ENCODE results near the gene TANC1.
"Not testable (repeated sequence)": the region's sequence is repeated elsewhere in the genome, so short reads cannot be mapped to it uniquely, and the experiment has no call there.

Gene TANC1

DNA sequence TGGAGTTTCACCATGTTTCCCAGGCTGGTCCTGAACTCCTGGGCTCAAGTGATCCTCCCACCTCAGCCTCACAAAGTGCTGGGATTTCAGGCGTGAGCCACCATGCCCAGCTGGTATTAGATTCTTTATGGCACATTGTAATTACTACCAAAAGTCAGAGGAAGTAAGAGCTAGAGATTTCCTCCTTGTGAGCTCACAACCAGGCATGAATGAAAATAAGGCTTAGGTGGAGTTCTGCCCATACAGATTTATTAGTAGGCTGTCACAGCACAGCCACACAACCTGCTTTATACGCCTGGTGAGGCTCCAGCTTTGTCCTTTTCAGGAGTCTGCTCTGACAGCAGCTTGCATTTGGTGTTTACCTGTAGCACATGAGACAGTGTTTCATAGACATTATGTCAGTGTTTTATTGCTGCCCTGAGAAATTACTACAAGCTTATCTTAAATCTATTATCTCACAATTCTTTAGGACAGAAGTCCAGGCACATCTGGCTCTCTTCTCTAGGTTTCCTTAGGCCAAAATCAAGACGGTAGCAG, 156.6 kb downstream of the TANC1 start:
- DNase-seq = no peak

DNA sequence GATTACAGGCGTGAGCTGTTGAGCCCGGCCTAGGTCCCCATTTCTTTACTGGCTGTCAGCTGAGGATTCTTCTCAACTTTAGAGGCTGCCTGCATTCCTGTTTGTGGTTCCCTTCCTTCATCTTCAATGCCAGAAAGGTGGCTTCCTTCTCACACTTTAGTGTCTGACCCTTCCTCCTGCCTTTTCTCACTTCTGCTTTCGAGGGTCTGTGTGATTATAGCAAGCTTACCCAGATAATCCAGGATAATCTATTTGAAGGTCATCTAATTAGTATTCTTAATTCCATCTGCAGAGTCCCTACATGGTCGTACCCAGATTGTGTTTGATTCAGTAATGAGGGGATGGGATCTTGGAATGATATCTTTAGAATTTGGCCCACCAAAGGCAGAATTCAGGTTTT, 157.4 kb downstream of the TANC1 start:
- no peak for DNase-seq

DNA sequence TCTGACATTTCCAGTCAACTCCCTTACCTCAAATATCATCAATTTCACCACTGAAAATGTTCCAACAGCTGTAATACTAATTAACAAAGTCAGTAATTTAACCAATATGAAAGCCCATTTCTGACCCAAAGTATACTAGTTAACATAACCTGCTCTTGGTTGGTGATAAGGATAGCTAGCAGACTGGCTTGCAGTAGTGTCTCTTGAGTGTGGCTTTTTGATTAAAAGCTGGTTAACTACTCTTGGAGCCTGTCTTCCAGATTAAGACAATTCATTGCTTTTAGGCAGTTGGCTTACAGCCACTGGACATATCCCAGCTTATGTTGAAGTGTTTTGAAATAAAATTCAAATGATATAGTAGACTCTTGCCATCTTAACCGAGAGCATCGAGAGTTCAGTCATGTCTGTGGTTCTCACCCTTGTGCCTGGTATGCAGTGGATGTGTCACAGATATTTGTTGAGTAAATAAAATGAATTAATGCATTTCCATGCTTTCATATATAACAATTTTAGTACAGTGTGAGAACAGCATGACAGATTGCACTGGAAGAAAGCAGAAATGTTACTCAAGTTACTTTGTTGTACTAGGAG, 158.1 kb downstream of the TANC1 start:
- DNase-seq = no peak

DNA sequence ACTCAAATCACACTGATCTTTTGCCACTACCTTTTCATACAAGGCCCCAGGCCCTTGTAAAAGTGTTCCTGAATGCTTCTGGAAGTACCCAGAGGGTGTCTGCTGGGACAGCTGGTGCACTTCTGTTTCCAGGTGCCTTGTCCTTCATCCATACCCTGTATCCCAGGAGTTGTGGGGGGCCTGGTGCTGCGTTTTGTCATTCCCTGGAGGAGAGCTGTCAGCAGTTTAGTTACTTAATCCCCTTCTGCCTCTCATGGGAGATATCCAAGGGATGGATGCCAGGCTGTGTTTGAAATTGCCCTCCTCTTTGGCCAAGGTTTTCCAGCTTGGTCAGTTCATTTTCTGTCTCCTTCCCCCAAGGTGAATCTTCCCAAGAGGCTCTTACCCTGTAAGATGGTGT, 159.8 kb downstream of the TANC1 start:
- DNase-seq = no peak

DNA sequence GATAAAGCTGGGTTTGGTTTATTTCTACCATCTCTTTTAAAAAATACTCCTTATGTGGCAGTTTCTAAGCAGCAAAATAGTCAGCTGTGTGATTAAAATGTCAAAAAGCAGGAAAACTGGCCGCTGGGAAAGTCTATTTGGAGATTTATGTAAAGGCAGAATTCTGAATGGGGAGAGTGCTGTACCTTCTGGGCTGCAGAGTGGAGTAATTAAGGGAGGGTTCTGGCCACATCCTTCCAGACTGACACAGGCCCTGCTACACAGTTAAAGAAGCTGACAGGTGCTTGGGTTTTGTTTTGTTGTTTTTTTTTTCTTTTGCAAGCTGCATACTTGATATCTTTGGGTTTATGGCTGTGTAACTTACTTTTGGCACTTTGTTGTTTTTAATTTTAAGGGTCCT, 160.8 kb downstream of the TANC1 start:
- DNase-seq = no peak

DNA sequence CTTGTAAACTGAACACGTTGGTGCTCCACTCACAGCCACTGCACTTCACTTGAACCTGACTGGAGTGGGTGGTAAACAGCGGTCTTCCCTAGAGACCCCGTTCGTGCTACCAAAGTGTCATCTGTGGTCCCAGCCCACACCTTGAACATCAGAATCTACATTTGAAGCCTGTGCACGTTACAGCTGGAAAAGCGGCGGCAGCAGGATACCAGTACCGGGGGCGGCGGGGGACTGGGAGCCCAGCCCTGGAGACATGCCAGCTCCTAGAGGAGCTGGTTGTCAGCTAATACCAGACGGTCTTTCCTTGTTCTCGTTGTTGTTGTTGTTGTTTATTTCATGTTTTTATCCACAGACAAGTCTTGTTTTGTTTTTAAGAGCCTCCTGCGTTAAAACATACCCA, 161.4 kb downstream of the TANC1 start:
- no peak for DNase-seq

DNA sequence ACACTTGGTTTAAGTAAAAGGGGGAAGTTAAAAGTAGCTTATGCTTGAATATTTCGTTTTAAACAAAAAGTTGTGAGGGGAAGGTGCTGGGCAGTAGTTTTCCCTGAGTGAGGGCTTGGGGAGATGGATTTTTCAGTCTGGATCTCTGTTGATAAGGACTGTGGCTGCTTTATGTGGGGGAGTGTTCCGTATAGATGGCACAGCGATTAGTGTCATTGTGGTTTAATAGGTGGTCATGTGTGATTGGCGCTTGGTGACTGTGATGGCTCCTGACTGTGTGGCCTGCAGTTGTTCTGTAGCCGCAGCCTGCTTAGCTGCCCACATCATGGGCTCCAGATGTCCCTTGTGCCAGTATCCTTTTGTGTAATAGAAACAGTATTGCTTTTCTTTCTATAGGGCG, 161.9 kb downstream of the TANC1 start:
- no peak for DNase-seq

DNA sequence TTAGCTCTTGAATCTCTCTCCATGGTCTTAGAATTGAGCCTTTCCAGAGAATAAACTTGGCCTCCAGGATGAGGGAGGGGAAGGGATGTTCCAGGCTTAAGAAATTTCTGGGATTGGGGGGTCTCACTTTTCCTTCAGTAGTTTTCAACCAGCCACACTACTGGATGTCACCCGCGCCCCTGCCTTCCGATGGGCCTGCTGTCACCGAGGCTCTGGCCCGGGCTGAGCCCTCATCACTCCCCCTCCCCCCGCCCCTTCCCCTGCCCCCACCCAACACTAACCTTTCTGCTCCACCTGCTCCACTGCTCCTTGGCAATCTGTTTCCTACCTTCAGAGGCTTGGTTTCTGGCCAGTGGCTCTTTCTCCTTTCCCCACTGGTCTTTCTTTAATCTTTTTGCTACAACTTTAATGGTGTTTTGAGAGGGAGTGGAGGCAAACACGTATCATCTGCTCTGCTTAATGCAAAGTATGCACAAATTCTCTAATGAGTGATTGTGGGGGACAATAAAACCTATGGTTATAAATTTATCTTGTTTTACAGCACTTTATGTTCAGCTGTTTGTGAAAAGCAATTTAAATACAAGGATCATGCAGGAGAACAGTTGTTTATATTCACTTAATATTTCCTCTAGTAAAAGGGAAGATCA, 162.9 kb downstream of the TANC1 start:
- DNase-seq = no peak

DNA sequence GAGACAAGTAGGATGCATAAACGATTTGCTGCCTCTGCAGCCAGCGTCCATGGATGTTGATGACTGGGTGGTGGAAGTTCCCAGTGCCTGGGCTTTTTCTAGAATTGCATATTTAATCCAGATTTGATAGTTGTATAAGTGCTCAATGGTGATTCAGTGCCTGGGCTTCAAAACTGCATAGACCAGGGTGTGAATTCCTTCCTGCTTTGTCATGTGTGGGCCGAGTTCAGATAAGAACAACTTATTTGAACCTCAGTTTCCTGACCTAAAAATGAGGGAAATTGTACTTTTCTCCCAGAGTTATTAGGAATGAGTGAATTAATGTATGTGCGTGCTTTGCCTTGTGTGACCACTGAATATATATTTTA, 163.5 kb downstream of the TANC1 start:
- no peak for DNase-seq

DNA sequence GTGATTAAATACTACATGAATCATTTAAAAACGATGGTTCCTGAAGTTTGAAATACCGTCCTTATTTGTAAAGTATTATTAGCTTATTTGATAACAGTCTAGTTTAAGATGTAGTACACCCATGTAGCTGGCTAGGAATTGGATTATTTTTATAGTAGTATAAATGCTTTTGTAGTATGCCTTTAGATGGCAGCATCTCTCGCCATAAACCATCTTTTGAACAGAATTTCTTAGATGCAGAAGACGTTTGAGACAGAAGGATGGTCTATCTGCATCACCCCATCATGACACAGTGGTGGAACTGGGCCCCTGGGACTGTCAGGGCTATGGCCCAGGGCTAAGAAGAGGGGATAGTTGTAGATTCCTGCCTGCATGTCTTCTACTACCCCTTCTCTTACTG, 165.4 kb downstream of the TANC1 start:
- no peak for DNase-seq

DNA sequence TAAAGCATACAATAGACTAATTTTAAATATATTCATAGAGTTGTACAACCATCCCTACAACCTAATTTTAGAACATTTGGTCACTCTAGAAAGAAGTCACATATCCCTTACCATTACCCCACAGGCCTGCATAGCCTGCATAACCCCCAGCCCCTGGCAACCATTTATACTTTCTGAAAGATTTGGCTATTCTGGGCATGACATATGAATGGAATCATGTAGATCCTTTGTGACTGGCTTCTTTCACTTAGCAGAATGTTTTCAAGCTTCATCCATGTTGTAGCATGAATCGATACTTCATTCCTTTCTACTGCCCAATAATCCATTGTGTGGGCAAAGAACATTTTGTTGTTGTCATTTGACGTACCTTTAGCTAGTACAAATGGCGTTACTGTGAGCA, 166.5 kb downstream of the TANC1 start:
- DNase-seq = no peak

DNA sequence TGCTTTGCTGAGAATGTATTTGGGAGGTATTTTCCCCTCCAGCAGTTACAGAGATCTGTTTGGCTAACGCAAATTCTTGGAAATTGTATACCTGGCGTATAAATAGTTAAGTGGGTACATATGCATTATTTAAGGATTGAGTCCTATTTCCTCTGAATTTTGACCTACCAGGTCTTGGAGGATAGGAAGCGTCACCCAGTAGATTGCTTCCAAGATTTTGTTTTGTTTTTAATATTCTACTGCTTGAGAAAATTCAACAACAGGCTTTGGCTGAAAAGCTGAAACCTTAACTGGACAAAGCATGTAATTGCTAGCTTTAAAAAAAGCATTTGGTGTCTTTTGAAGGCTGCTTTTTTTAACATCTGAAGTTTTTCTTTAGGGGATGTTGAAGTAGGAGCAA, 168.0 kb downstream of the TANC1 start:
- DNase-seq = no peak

DNA sequence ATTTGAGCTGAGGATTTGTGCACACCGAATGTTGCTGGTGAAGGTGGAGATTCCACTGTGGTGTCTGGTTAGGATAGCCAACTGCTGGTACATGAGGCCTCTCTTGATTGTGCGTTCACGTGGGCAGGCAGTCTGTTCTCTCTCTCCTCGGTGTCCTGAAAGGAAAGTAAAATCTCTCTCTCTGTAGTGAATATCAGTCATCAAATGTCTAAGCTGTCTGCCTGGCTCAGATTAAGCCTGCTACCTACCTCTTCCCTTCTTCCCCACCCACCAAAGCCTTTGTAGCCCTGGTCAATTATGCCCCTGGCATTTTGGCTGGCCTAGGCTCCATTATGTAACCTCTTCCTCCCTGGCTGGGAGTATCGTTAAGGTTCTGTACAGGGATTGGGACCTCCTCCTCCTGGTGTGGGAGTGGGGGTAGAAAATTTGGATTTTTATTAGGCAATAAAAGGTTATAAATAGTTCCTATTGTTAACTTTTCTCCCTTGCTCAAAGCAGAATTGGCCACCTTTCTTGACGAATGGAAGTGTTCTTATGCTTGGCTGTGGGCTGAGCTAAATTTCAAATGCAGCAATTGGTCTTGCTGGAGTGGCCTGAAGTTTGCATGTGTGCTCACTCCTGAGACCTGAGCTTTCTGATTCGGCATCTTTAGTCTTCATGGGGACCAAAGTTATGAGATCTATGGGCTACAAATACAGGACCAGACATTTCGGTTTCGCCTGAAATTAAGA, 169.2 kb downstream of the TANC1 start:
- DNase-seq = no peak

DNA sequence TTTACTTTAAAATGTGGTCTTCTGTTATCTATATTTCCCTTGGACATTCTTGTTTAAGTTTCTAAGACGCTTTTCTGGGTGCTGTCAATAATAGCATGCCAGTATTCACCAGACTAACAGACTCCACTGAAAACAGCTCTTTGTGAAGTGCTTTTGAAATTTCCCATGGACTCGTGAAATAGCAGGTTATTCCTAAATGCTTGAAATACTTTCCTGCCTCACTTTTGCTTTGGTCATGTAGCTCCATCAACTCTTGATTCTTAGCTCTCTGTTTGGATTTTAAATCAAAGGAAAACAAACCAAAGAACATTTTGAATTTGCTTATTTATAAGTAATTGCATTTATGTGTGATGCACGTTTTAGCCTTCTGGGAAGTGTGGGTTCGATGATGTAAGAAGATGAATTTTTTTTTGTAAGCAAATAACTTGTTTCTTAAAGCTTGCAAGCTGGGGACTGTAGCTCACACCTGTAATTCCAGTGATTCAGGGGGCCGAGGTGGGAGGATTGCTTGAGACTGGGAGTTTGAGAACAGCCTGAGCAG, 170.3 kb downstream of the TANC1 start:
- no peak for DNase-seq

DNA sequence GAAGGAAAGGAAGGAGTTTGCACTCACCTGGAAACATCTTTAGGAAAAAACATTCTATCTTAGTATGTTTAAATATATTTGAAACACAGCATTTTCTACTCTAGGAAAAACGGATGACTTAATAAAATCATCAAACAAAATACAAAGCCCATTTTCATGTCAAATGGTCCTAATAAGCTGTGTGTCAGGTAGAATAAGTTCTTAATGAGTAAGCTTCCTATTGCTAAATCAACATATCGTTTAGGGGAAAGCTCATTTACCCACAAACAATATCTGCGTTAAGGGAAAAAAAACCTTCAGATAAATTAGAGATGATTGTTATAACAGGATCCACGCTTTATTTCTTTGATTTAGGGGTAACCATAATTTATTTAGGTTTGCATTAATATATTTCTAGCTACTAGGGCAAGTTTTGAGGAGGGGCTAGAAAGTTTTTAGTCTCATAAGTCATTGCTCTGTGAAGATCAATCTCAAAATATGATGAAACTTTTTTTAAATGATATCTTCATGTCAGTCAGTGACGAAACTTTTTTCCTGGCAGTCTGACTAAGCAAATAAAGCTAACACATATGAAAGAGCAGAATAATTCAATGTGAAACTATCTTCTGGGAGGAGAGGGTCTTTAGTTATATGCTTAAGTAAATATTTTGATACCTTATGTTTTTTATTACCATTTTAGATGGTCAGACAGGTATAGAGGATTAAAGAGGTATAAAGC, 170.9 kb downstream of the TANC1 start:
- no peak for DNase-seq

DNA sequence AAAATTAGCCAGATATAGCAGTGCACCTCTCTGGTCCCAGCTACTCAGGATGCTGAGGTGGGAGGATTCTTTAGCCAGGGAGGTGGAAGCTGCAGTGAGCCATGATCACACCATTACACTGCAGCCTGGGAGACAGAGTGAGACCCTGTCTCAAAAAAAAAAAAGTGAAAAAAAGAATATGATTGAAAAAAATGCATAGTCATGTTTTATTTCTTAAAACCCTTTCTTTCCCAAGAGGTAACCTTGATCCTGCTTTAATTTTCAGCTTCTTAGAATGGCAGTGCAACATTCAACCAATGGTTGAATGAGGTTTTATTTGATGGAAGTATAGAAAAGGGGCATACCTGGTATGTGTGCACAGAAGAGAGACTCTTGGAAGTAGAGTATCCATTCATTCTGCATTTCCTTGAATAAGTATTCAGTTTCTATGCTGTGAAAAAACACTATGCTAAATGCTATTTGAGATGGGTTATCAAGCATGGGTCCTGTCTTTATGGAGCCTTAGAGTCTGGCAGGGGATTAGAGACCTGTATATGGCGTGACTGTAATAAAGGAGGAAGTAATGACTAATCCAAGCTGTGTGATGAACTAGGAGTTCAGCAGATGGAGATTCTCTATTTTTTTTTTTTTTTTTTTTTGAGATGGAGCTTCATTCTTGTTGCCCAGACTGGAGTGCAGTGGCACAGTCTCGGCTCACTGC, 171.8 kb downstream of the TANC1 start:
- no peak for DNase-seq

DNA sequence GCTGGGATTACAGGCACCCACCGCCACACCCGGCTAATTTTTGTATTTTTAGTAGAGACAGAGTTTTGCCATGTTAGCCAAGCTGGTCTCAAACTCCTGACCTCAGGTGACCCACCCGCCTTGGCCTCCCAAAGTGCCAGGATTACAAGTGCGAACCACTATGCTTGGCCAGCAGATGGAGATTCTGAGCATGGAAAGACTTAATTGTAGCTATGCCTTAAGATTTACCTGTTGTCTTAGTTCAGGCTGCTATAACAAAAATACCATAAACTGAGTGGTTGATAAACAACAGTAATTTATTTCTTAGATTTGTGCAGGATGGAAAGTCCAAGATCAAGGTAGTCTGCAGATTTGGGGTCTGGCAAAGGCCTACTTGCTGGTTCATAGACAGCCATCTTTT, 172.4 kb downstream of the TANC1 start:
- DNase-seq = not testable (repeated sequence)

DNA sequence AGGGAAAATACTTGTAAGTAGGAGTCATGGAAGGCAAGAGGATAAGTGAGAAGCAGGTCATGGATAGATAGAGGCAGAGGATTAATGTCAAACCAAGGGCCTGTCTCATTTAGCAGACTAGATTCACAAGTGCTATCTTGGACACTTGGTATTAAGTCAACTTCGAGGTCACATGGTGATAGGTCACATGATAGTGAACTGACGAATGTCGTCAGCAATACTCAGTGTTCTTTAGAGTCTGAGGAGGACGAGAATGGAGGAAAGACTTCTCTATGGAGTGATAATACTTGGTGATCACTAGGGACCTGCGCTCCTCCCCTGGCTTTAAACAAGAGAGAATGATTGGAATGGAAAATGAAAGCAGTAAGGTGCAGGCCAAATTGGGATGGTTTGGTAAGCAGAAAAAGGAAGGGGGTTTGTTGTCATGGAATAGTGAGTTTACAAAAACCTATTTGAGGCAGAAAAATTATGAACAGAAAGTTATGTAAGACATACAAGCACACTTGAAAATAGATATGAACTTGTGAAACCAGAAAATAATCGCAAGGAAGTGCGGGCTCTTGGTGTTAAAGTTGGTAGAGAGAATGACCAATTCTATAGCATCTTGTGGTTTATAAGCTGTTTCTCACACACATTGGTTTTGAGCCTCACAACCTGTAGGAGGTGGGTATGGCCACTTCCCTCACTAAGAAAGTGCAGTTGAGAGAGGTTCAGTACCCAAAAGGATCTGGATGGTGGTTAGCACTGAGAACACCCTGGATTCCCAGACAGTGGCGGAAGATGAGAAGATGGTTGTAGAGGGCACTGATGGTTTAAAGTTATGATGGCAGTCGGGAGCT, 176.6 kb downstream of the TANC1 start:
- DNase-seq = no peak

DNA sequence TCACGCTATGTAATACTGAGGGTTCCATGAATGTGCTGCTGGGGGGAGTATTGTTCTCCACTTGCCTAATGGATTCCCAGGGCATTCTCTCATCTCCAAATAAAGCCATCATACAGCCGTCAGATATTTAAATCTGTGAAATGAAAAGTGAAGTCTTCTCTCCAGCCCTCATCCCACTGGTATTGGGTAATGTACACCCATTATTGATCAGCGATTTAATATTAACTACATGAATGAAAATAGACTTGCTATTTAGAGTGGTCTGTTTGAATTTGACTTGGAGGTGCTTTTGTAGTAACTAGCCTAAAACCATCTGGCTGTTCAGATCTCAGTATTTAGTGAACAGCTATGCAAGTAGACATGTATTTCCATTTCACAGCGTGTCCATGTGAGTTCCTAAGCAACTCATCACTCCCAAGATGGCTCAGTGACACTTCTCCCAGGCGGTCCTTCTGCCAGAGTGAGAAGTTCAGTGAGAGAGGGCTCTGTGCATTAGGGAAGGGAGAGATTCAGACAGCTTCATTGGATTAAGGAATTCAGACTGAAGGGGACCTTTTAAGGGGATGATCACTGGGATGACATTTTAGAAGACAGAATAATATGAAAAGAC, 177.4 kb downstream of the TANC1 start:
- DNase-seq = no peak

DNA sequence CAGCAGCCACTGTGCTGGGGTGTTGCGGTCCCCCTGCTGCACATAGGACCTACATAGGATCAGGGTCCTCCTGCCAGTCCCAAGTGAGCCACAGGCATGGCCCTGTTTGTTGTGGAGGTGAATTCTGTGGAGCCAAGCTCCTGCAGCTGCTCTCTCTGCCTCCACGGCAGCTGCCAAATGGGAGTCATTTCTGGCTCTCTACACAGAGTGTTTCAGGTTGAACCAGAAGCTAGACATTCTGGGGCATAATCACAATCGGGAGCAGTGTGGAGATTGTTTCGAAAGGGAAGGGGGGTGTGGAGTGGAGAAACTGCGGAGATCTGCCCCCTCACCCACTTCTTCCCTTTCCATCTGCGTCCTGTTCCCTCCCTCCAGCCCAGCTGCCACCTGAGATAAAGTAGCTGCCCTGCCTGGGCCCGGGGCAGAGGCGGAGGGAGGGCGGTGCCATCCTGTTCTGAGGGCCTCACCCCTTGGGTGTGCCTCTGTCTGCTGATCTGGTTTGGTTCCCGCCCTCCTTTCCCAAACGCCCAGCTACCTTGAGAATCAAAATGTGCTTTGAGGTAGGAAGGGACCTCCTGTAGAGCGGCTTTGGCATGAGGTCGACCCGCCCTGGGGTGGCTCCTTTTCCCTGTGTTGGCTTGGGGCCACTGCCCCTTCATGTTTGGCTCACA, 178.7 kb downstream of the TANC1 start:
- DNase-seq = no peak

DNA sequence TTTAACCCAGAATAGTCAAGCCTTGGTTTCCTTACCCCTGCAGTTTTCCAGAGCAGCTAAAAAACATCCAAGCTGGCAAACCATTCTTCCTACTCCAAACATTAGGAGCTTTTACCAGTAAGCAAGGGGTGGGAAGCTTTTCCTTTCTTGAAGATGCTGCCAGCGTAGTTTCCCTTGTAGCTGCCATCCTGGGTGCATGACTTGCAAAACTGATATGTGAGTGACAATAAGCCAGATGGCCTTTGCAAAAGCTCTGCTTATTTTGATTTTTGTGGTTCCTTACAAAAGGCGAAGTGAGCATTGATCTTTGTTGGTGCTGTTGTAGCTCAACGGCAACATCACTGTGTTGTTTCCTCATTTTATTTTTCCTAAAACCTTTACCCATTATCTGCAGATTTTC, 179.2 kb downstream of the TANC1 start:
- DNase-seq = no peak
